ENCODE data around the gene NUB1. TPM values are rescaled to one million over a fixed set of nuclear protein-coding genes. Genes with fewer than 3 reads are reported as not detected.

Gene NUB1
- total and polyA plus RNA-seq, 2 experiments from 2014 or later = 30.6 to 34.3 TPM

DNA sequence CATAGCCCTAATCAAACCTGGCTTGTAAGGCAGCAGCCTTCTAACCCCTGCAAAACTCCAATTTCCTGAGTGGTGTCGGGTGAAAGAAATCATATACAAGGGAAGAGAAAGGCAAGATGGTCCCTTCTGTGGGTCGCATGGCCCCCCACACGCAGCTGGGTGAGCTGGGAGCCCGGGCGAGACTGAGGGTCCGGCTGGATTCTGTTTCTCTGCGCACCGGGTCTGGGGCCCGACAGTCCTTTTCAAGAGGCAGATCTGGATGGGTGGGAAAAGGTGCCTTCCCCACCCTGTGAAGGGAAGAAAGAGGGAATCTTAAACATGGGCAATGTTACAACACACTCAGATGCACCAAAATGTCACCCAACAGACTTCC is 49.7 kb downstream of the NUB1 start:
- no peaks in the 10 kb centered on the region for H3K36me3 ChIP-seq
- H3K27ac ChIP-seq = no peak overlapping the region
- H3K4me1 ChIP-seq (ENCODE audit: low read depth) = no peaks in the 10 kb centered on the region
- no peaks in the 10 kb centered on the region for H3K27me3 ChIP-seq
- no peak for TF ChIP-seq CTCF (IDR thresholded peaks at IDR 0.05; ENCODE audit: low read depth, low read length)
- H3K9me3 ChIP-seq (ENCODE audit: low read depth) = no peaks in the 10 kb centered on the region
- no peak for DNase-seq (ENCODE audit: low read depth in 1 of 2, low spot score in 1 of 2)
- no peak overlapping the region for H3K4me3 ChIP-seq

DNA sequence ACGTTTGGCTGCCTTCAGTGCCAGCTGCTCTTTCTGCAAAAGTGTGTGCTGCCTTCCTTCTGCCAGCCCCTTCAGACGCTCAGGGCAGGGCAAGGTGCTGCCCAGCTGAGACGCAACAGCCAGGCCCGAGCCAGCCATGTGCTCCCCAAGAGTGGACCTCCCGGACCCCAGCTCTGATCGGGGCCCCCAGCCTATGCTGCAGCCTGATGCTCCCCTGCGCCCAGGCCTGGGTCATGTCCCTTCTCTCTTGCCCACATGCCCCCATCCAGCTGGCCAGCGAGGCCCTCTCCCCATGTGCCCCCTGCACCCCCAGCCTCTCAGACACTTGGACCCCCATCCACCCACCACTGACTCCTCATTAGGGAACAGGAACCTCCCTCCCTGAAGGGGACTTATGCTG is 50.4 kb downstream of the NUB1 start:
- Histone ChIP-seq H3K36me3 (no peaks in the 10 kb centered on the region), H3K4me1 (ENCODE audit: low read depth) (no peaks in the 10 kb centered on the region), H3K27me3 (no peaks in the 10 kb centered on the region), H3K4me3 (no peak overlapping the region), H3K27ac (no peak overlapping the region), H3K9me3 (ENCODE audit: low read depth) (no peaks in the 10 kb centered on the region)
- no peak for TF ChIP-seq CTCF (IDR thresholded peaks at IDR 0.05; ENCODE audit: low read depth, low read length)
- DNase-seq (ENCODE audit: low read depth in 1 of 2, low spot score in 1 of 2) = no peak

- no peak overlapping the region for H3K4me3 ChIP-seq
- no peaks in the 10 kb centered on the region for H3K4me1 ChIP-seq (ENCODE audit: low read depth)
- no peak overlapping the region for H3K27ac ChIP-seq
- H3K36me3 ChIP-seq = no peaks in the 10 kb centered on the region
- no peak for DNase-seq (ENCODE audit: low read depth in 1 of 2, low spot score in 1 of 2)
- H3K9me3 ChIP-seq (ENCODE audit: low read depth) = no peaks in the 10 kb centered on the region
- TF ChIP-seq CTCF (IDR thresholded peaks at IDR 0.05; ENCODE audit: low read depth, low read length) = no peak
- no peaks in the 10 kb centered on the region for H3K27me3 ChIP-seq
Measured at GRCh38 chr7:151392426-151392825, 50.8 kb downstream of the NUB1 start.

DNA sequence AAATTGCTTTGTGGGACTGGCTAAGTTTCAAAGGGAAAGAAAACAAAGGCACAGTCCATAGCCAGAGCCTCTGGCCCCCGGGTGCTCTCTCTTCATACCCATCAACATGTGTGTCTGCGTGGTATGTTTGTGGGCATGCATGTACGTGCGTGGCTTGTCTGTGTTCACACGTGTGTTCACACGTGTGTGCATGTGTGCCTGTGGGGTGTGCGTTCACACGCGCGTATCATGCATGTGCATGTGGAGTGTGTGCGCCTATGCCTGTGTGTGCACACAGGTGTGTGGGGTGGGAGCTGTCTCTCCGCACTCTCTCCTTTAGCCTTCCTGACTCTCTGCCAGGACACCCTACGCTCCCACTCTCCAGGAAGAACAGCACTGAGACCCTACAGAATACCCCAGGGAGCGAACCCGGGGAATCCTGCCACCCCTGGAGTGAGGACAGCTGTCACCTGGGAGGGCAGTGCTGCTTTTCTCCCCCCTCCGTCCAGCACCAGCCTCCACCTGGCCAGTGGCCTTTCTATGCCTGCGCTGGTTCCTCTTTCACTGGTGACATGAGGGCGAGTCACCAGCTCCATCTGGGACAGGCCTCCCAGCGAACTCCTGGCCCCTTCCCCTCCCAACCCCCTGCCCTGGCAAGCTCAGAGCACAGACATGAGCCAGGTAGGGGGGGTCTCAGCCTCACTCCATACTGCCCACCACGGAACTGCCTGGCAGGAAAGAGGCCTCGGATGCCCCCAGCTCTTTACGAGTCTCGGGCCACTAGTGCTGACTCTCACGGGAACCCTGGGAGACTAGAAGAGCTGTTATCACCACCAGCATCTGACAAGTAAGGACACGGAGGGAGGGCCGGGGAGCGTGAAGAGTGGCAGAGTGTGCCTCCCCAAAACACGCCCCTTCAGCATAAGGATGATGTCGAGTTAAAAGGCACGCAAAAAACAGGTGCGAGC is 51.7 kb downstream of the NUB1 start:
- no peak for TF ChIP-seq CTCF (IDR thresholded peaks at IDR 0.05; ENCODE audit: low read depth, low read length)
- no peaks in the 10 kb centered on the region for H3K27me3 ChIP-seq
- no peak overlapping the region for H3K4me3 ChIP-seq
- peaks cover 5% of the 10 kb centered on the region for H3K36me3 ChIP-seq
- H3K9me3 ChIP-seq (ENCODE audit: low read depth) = no peaks in the 10 kb centered on the region
- H3K4me1 ChIP-seq (ENCODE audit: low read depth) = no peaks in the 10 kb centered on the region
- DNase-seq (ENCODE audit: low read depth in 1 of 2, low spot score in 1 of 2) = no peak
- no peak overlapping the region for H3K27ac ChIP-seq

DNA sequence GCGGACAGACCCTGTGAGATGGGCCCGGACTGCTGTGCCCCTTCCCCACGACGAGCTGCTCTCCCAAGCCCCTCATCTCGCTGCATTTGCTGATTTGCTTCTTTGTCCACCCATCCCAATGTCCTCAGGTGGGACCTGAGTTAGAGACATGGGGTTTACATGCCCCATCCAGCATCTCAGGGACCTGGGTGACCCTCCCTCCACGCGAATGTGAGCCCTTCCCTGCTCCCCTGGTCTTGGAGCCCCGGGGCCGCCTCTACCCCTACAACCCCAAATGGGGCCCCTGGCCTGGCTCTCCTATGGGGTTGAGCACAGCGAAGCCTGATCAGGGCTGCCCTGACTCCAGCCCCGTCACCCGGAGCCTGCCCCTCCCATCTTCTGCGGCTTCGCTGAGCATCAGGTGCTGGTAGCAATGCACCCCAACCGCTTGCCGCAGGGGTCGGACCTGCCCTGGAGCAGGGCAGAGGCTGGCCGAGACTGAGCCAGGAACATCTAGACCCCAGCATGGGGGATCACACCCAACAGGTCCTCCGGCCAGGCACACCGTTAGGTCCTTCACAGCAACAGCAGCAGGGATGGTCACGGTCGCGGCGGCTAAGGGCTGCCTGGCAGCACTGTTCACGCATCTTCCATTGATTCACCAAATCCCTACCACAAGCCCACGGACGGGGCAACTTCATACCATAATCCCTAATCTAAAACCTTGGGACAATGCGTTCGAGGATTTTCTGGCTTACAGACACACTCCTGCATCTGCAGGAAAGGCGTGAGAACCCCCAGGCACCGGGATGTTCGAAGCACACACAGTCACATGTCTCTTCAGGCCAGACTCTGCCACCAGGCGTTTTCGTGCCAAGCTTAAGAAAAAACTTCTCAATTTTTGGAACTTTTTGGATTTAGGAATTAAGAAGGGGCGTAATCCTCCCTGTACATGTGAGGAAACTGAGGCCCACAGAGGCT is 52.7 kb downstream of the NUB1 start:
- H3K27me3 ChIP-seq = no peaks in the 10 kb centered on the region
- no peak for DNase-seq (ENCODE audit: low read depth in 1 of 2, low spot score in 1 of 2)
- no peaks in the 10 kb centered on the region for H3K9me3 ChIP-seq (ENCODE audit: low read depth)
- peaks cover 8% of the 10 kb centered on the region for H3K36me3 ChIP-seq
- H3K4me3 ChIP-seq = no peak overlapping the region
- TF ChIP-seq CTCF (IDR thresholded peaks at IDR 0.05; ENCODE audit: low read depth, low read length) = no peak
- no peaks in the 10 kb centered on the region for H3K4me1 ChIP-seq (ENCODE audit: low read depth)
- no peak overlapping the region for H3K27ac ChIP-seq

Measured in cardiac muscle cell (in vitro differentiated cells and primary cell).